ENCODE measurements around the gene C19orf85.
"Not testable (repeated sequence)": the region's sequence is repeated elsewhere in the genome, so short reads cannot be mapped to it uniquely, and the experiment has no call there.

The C19orf85 gene

GRCh38 chr19:55457683-55458457 lies 6.7 kb downstream of the C19orf85 start:
- no peak for DNase-seq

GRCh38 chr19:55456347-55456746 lies 8.2 kb downstream of the C19orf85 start:
- DNase-seq = no peak

- DNase-seq = no peak
Observed at GRCh38 chr19:55455576-55456235, 8.8 kb downstream of the C19orf85 start.

GRCh38 chr19:55454787-55455243 lies 9.7 kb downstream of the C19orf85 start:
- peak in 10 of 14 donors; percentile 6 to 58 (median 30) for DNase-seq

GRCh38 chr19:55453511-55454260 lies 10.9 kb downstream of the C19orf85 start:
- DNase-seq = no peak

- peak in 13 of 14 donors; percentile 49 to 92 (median 85) for DNase-seq
Observed at GRCh38 chr19:55452749-55453346, 11.7 kb downstream of the C19orf85 start.

GRCh38 chr19:55451965-55452748 lies 12.4 kb downstream of the C19orf85 start:
- DNase-seq = peak in 6 of 14 donors; percentile 6 to 45 (median 20)

- DNase-seq = peak in 1 of 14 donors; percentile 27
Observed at GRCh38 chr19:55451163-55451964, 13.2 kb downstream of the C19orf85 start.

- DNase-seq = no peak
Observed at GRCh38 chr19:55449469-55449868, 15.1 kb downstream of the C19orf85 start.

GRCh38 chr19:55448175-55448490 lies 16.4 kb downstream of the C19orf85 start:
- not testable (repeated sequence) for DNase-seq

- peak in 12 of 14 donors; percentile 16 to 66 (median 38) for DNase-seq
Observed at GRCh38 chr19:55447421-55448174, 17.0 kb downstream of the C19orf85 start.

- DNase-seq = no peak
Observed at GRCh38 chr19:55446060-55446459, 18.5 kb downstream of the C19orf85 start.

GRCh38 chr19:55444646-55445045 lies 19.9 kb downstream of the C19orf85 start:
- no peak for DNase-seq

- no peak for DNase-seq
Observed at GRCh38 chr19:55443824-55444480, 20.6 kb downstream of the C19orf85 start.

GRCh38 chr19:55443045-55443823 lies 21.3 kb downstream of the C19orf85 start, which contains the start of gene SHISA7:
Gene SHISA7, minus strand, starts transcription at chr19:55443300. Its CDS starts 437 bp downstream, at chr19:55442863.
- peak in 7 of 14 donors; percentile 7 to 37 (median 19) for DNase-seq

GRCh38 chr19:55442372-55442961 lies 22.1 kb downstream of the C19orf85 start:
- DNase-seq = no peak

GRCh38 chr19:55441692-55442321 lies 22.7 kb downstream of the C19orf85 start:
- no peak for DNase-seq

GRCh38 chr19:55441319-55441691 lies 23.2 kb downstream of the C19orf85 start:
- DNase-seq = no peak
